Raji (cell line): Measurements from ENCODE around the gene CEP250.

ENCODE experiments used
- POLR2A ChIP-seq: IDR thresholded peaks from 2 replicates; pipeline ENCODE4 v1.6.1; 2011; ENCODE audit warnings: low read depth, low read length, control low read depth; ENCODE audit not compliant: insufficient read depth

CEP250 gene

GRCh38 chr20:35447082-35447789 is 8.2 kb upstream of the CEP250 start:
- no peak for TF ChIP-seq POLR2A

GRCh38 chr20:35448788-35449373 is 6.5 kb upstream of the CEP250 start:
- no peak for TF ChIP-seq POLR2A

- TF ChIP-seq POLR2A: no peak
Measured at GRCh38 chr20:35451295-35451694, 4.1 kb upstream of the CEP250 start.

- TF ChIP-seq POLR2A: no peak
Measured at GRCh38 chr20:35453647-35454046, 1.8 kb upstream of the CEP250 start.

- TF ChIP-seq POLR2A: no peak
Measured at GRCh38 chr20:35458388-35458787, 3.0 kb downstream of the CEP250 start.

- no peak for TF ChIP-seq POLR2A
Measured at GRCh38 chr20:35461620-35462019, 6.2 kb downstream of the CEP250 start.

- no peak for TF ChIP-seq POLR2A
Measured at GRCh38 chr20:35462351-35462750, 7.0 kb downstream of the CEP250 start.

GRCh38 chr20:35463455-35464300 is 8.3 kb downstream of the CEP250 start:
- no peak for TF ChIP-seq POLR2A

- TF ChIP-seq POLR2A: no peak
Measured at GRCh38 chr20:35465976-35466375, 10.6 kb downstream of the CEP250 start.

GRCh38 chr20:35466856-35467255 is 11.5 kb downstream of the CEP250 start:
- TF ChIP-seq POLR2A: no peak

GRCh38 chr20:35467339-35468224 is 12.2 kb downstream of the CEP250 start:
- no peak for TF ChIP-seq POLR2A

GRCh38 chr20:35468671-35469334 is 13.4 kb downstream of the CEP250 start:
- TF ChIP-seq POLR2A: no peak

GRCh38 chr20:35472209-35472608 is 16.8 kb downstream of the CEP250 start:
- no peak for TF ChIP-seq POLR2A

GRCh38 chr20:35473684-35474083 is 18.3 kb downstream of the CEP250 start:
- TF ChIP-seq POLR2A: no peak
